Prostate gland (tissue), 2 donors: ENCODE results near the gene SUPT3H. TPM values are rescaled to one million over a fixed set of nuclear protein-coding genes. Genes with fewer than 3 reads are reported as not detected.

Experiments used
- DNase-seq: peaks from one replicate; pipeline ENCODE4 v3.0.0-alpha.2; 2019; ENCODE audit warnings: low spot score
- H3K27ac ChIP-seq, 2 donors: fragments of 200-600 bp; sonication (generic); 2 replicates each; pipeline ENCODE4 v1.5.1; 2017 to 2019
- H3K27me3 ChIP-seq: fragments of 200-600 bp; sonication (generic); replicated peaks from 2 replicates; pipeline ENCODE4 v1.5.1; 2019; ENCODE audit not compliant: insufficient read depth
- H3K36me3 ChIP-seq, 2 donors: fragments of 200-600 bp; sonication (generic); 1 replicate in 1 of 2; 2 replicates in 1 of 2; pipeline versions ENCODE4 v1.5.1 to v1.8.1; 2017 to 2019
- H3K4me1 ChIP-seq: fragments of 200-600 bp; sonication (generic); replicated peaks from 2 replicates; pipeline ENCODE4 v1.5.1; 2019
- H3K4me3 ChIP-seq, 2 donors: fragments of 200-600 bp; sonication (generic); 2 replicates each; pipeline ENCODE4 v1.5.1; 2017 to 2019
- H3K9me3 ChIP-seq: fragments of 200-600 bp; sonication (generic); 2 replicates; pipeline ENCODE4 v1.5.1; 2017
- POLR2A ChIP-seq: fragments of 450-650 bp; IDR thresholded peaks from one replicate; pipeline ENCODE4 v1.6.1; 2016; ENCODE audit warnings: antibody characterized with exemption, mild to moderate bottlenecking
- POLR2AphosphoS5 ChIP-seq: sonication (generic); formaldehyde crosslinking; IDR thresholded peaks from one replicate; pipeline ENCODE4 v1.6.1; 2017; ENCODE audit warnings: antibody characterized with exemption
- WGBS: methylation state at CpG from one replicate; pipeline ENCODE4 v1.1.5; 2018; 5-methylcytosine and 5-hydroxymethylcytosine counted together
- intact Hi-C: fragments of 100-400 bp; cut with DNase I; formaldehyde crosslinking; loops from one replicate; pipeline ENCODE4 v1.14.2; 2022
- total RNA-seq, 2 donors: library from RNA; depleted of rRNA; stranded (reverse); fragments of >200 nt; gene quantifications; one replicate each; pipeline ENCODE4 v1.1.0, GENCODE V29; 2016
- TF ChIP-seq, protein P1 (sequence below), 4 experiments: fragments of 200-600 bp in 2 of 4; fragments of 450-650 bp in 2 of 4; sonication (generic) in 2 of 4; IDR thresholded peaks; 1 replicate in 3 of 4; 2 replicates in 1 of 4; pipeline ENCODE4 v1.5.1; 2016 to 2019; ENCODE audit warnings: antibody characterized with exemption in 4 of 4, mild to moderate bottlenecking in 2 of 4, moderate library complexity in 2 of 4

Gene SUPT3H
- total RNA-seq, 2 donors from 2014 or later, result 4.6 to 13.1 TPM

DNA sequence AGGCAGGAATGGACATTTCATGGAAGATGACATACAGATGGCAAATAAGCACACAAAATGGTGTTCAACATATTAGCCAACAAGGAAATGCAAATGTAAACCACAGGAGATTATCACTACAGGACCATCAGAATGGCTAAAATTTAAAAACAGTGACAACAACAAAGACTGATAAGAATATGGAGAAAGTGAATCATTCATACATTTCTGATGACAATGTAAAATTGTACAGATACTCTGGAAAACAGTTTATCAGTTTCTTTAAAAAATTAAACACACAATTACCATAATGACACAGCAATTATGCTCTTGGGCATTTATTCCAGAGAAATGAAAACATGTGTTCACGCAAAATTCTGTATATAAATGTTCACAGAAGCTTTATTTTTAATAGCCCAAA lies 155.4 kb downstream of the SUPT3H start:
- TF ChIP-seq POLR2A (no peak), POLR2AphosphoS5 (no peak)
- TF ChIP-seq, protein P1, sequence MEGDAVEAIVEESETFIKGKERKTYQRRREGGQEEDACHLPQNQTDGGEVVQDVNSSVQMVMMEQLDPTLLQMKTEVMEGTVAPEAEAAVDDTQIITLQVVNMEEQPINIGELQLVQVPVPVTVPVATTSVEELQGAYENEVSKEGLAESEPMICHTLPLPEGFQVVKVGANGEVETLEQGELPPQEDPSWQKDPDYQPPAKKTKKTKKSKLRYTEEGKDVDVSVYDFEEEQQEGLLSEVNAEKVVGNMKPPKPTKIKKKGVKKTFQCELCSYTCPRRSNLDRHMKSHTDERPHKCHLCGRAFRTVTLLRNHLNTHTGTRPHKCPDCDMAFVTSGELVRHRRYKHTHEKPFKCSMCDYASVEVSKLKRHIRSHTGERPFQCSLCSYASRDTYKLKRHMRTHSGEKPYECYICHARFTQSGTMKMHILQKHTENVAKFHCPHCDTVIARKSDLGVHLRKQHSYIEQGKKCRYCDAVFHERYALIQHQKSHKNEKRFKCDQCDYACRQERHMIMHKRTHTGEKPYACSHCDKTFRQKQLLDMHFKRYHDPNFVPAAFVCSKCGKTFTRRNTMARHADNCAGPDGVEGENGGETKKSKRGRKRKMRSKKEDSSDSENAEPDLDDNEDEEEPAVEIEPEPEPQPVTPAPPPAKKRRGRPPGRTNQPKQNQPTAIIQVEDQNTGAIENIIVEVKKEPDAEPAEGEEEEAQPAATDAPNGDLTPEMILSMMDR (IDR thresholded peaks at IDR 0.05), result no peak
- intact Hi-C loops, result no loop called here
- 94% methylated on average over 1 of the region's 1 CpG for WGBS
- Histone ChIP-seq H3K4me1 (no peaks in the 10 kb centered on the region), H3K27ac (no peak overlapping the region), H3K4me3 (no peak overlapping the region), H3K9me3 (no peaks in the 10 kb centered on the region), H3K36me3 (no peaks in the 10 kb centered on the region), H3K27me3 (no peaks in the 10 kb centered on the region)
- no peak for DNase-seq

DNA sequence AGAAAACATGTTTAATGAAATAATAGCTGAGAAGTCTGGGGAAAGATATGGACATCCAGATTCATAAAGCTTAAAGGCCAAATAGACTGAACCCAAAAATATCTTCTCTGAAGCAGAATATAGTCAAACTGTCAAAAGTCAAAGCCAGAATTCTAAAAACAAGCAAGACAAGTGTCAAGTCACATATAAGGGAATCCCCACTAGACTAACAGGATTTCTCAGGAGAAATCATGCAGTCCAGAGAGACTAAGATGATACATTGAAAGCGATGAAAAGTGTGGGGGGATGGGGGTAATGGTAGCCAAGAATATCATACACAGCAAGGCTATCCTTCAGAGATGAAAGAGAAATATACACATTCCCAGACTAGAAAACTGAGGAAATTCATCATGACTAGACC lies 162.0 kb downstream of the SUPT3H start:
- intact Hi-C loops, result no loop called here
- H3K4me3 ChIP-seq, result no peak overlapping the region

DNA sequence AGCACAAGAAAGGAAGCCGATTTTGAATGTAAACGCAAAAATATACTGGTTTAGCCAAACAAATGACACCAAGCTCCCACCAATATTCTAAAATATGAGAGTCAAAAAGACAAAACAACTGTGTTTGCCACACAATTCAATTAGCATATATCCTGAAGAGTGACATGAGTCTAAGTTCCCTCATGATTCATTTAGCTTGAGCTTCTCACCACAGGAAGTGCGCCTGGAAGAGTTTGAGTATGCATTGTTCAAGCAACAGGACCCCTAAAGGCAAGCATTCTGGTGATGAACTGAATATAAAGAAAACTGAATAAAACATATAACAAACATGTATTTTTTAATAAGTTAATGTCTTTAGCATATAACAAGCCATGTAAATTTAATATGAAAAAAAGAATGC lies 164.8 kb downstream of the SUPT3H start:
- Histone ChIP-seq H3K27ac (no peak overlapping the region), H3K4me3 (no peak overlapping the region), H3K9me3 (no peaks in the 10 kb centered on the region), H3K27me3 (no peaks in the 10 kb centered on the region), H3K36me3 (no peaks in the 10 kb centered on the region), H3K4me1 (no peaks in the 10 kb centered on the region)
- intact Hi-C loops, result no loop called here
- 61% methylated on average over 3 of the region's 3 CpGs for WGBS
- DNase-seq, result no peak
- no peak for TF ChIP-seq POLR2A
- TF ChIP-seq, protein P1 (IDR thresholded peaks at IDR 0.05), result no peak
- no peak for TF ChIP-seq POLR2AphosphoS5

More for the DNA sequence above, 162.0 kb downstream of the SUPT3H start:
- Histone ChIP-seq H3K27me3 (no peaks in the 10 kb centered on the region), H3K4me1 (no peaks in the 10 kb centered on the region), H3K27ac (no peak overlapping the region), H3K9me3 (no peaks in the 10 kb centered on the region), H3K36me3 (no peaks in the 10 kb centered on the region)
- DNase-seq, result no peak
- TF ChIP-seq, protein P1 (IDR thresholded peaks at IDR 0.05), result no peak
- TF ChIP-seq POLR2AphosphoS5 (no peak), POLR2A (no peak)
- 92% methylated on average over 1 of the region's 1 CpG for WGBS

DNA sequence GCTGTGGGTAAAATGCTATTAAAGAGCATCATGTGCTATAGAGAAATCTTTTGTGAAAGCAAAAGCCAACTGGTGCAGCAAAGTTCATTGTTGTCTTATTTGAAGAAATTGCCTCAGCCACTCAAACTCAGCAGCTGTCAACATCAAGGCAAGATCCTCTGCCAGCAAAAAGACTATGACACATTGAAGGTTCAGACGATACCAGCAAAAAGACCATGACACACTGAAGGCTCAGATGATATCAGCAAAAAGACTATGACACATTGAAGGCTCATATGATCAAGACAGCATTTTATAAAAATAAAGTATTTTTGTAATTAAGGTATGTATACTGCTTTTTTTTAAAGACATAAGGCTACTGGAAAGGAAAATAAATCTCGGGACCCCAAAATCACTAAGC lies 168.0 kb downstream of the SUPT3H start:
- no peak overlapping the region for H3K27ac ChIP-seq
- intact Hi-C loops, result no loop called here
- 96% methylated on average over 2 of the region's 2 CpGs for WGBS

More for the DNA sequence above, 168.0 kb downstream of the SUPT3H start:
- Histone ChIP-seq H3K4me3 (no peak overlapping the region), H3K9me3 (no peaks in the 10 kb centered on the region), H3K4me1 (no peaks in the 10 kb centered on the region), H3K27me3 (no peaks in the 10 kb centered on the region), H3K36me3 (no peaks in the 10 kb centered on the region)
- no peak for DNase-seq
- TF ChIP-seq POLR2AphosphoS5 (no peak), POLR2A (no peak)
- TF ChIP-seq, protein P1 (IDR thresholded peaks at IDR 0.05), result no peak
